KMS-11 (cell line): Measurements from ENCODE around the gene PDZD2.

Experiments
- H2AFZ ChIP-seq: fragments of 200-600 bp; sonication (generic); 2 replicates; pipeline ENCODE4 v1.6.1; 2016; ENCODE audit warnings: antibody characterized with exemption, mixed run types, low read depth
- H3K27ac ChIP-seq: fragments of 200-600 bp; sonication (generic); 2 replicates; pipeline ENCODE4 v1.6.1; 2016; ENCODE audit warnings: mild to moderate bottlenecking, mixed run types
- H3K27me3 ChIP-seq: fragments of 200-600 bp; sonication (generic); 2 replicates; pipeline ENCODE4 v1.6.1; 2017; ENCODE audit warnings: mild to moderate bottlenecking, low read depth, mixed run types, moderate library complexity; ENCODE audit not compliant: insufficient read depth
- H3K36me3 ChIP-seq: fragments of 200-600 bp; sonication (generic); 2 replicates; pipeline ENCODE4 v1.6.1; 2017; ENCODE audit warnings: mild to moderate bottlenecking, mixed run types; ENCODE audit not compliant: insufficient read depth
- H3K4me1 ChIP-seq: fragments of 200-600 bp; sonication (generic); 2 replicates; pipeline ENCODE4 v1.6.1; 2016; ENCODE audit warnings: mild to moderate bottlenecking, low read depth, mixed run types; ENCODE audit not compliant: poor library complexity, severe bottlenecking
- H3K4me2 ChIP-seq: fragments of 200-600 bp; sonication (generic); 2 replicates; pipeline ENCODE4 v1.7.0; 2016; ENCODE audit warnings: mild to moderate bottlenecking, mixed run types
- H3K4me3 ChIP-seq: fragments of 200-600 bp; sonication (generic); IDR thresholded peaks from 2 replicates; pipeline ENCODE4 v1.6.1; 2017; ENCODE audit warnings: low read depth, low read length, mixed read lengths; ENCODE audit not compliant: insufficient read depth
- H3K79me2 ChIP-seq: fragments of 200-600 bp; sonication (generic); 2 replicates; pipeline ENCODE4 v1.6.1; 2016; ENCODE audit warnings: low read depth, mixed run types; ENCODE audit not compliant: insufficient read depth
- H3K9ac ChIP-seq: fragments of 200-600 bp; sonication (generic); 2 replicates; pipeline ENCODE4 v1.6.1; 2016; ENCODE audit warnings: mild to moderate bottlenecking, mixed run types
- H4K20me1 ChIP-seq: fragments of 200-600 bp; sonication (generic); 2 replicates; pipeline ENCODE4 v1.6.1; 2016; ENCODE audit warnings: mild to moderate bottlenecking, mixed run types; ENCODE audit not compliant: insufficient read depth
- TF ChIP-seq, protein P1 (sequence below): fragments of 200-600 bp; sonication (generic); conservative IDR thresholded peaks from 2 replicates; pipeline ENCODE4 v1.6.1; 2017; ENCODE audit warnings: low read depth, mild to moderate bottlenecking, antibody characterized with exemption, low read length, moderate library complexity, mixed read lengths

PDZD2 gene

DNA sequence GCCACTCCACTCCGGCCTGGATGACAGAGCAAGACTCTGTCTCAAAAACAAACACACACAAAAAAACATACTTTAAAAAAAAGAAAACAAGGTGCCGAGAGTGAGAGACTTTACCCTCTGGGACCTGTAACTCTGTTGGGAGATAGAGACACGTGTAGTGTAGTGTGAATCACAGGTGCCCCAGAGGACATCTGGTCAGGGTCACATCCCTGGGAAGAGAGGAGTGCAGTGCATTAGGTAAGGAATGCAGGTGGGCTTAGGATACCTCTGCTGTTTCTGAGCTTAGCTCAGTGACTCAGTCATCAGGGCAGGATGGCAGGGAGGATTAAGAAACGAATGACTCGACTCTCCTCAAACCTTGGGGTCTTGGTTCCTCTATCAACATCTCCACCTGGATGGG, 360.5 kb downstream of the PDZD2 start:
- Histone ChIP-seq H3K27me3 (no peaks in the 10 kb centered on the region), H3K4me2 (no peak overlapping the region), H3K4me3 (no peak overlapping the region), H4K20me1 (no peaks in the 10 kb centered on the region), H3K79me2 (no peaks in the 10 kb centered on the region), H2AFZ (no peak overlapping the region), H3K9ac (no peak overlapping the region), H3K4me1 (no peaks in the 10 kb centered on the region), H3K27ac (no peak overlapping the region), H3K36me3 (no peaks in the 10 kb centered on the region)
- TF ChIP-seq, protein P1, sequence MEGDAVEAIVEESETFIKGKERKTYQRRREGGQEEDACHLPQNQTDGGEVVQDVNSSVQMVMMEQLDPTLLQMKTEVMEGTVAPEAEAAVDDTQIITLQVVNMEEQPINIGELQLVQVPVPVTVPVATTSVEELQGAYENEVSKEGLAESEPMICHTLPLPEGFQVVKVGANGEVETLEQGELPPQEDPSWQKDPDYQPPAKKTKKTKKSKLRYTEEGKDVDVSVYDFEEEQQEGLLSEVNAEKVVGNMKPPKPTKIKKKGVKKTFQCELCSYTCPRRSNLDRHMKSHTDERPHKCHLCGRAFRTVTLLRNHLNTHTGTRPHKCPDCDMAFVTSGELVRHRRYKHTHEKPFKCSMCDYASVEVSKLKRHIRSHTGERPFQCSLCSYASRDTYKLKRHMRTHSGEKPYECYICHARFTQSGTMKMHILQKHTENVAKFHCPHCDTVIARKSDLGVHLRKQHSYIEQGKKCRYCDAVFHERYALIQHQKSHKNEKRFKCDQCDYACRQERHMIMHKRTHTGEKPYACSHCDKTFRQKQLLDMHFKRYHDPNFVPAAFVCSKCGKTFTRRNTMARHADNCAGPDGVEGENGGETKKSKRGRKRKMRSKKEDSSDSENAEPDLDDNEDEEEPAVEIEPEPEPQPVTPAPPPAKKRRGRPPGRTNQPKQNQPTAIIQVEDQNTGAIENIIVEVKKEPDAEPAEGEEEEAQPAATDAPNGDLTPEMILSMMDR: no peak

DNA sequence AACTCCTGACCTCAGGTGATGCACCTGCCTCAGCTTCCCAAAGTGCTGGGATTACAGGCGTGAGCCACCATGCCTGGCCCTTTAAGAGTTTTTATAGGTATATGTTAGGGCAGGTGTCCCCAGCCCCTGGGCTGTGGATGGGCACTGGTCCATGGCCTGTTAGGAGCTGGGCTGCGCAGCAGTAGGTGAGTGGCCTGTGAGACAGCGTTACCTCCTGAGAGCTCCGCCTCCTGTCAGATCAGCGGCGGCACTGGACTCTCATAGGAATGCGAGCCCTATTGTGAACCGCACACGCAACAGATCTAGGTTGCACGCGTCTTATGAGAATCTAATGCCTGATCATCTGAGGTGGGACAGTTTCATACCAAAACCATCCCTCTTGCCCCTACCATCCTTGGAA, 361.8 kb downstream of the PDZD2 start:
- TF ChIP-seq, protein P1: no peak
- no peak overlapping the region for H3K4me3 ChIP-seq
- H2AFZ ChIP-seq: no peak overlapping the region
- no peak overlapping the region for H3K27ac ChIP-seq
- H3K36me3 ChIP-seq: no peaks in the 10 kb centered on the region
- H3K9ac ChIP-seq: no peak overlapping the region
- no peaks in the 10 kb centered on the region for H3K4me1 ChIP-seq
- H4K20me1 ChIP-seq: no peaks in the 10 kb centered on the region
- no peak overlapping the region for H3K4me2 ChIP-seq
- H3K27me3 ChIP-seq: no peaks in the 10 kb centered on the region
- H3K79me2 ChIP-seq: no peaks in the 10 kb centered on the region

DNA sequence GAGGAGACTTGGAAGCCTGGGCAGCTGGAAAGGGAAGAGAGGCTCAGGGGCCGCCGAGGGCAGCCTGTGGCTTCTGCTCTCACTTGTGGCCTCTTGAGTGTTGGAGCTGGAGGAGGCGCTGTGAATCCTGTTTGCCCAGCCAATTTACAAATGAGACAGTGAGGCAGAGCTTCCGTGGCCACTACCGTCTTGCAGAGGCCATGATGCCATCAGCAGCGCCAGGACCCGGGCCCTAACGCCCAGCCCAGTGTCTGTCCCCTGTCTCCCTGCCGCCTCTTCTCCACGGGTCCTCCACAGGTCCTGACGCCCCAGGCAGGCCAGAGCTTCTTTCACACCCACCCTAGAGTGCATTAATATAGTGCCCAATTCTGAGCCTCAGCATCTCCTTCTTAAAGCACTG, 362.4 kb downstream of the PDZD2 start:
- H3K4me2 ChIP-seq: no peak overlapping the region
- H3K79me2 ChIP-seq: no peaks in the 10 kb centered on the region
- H3K27ac ChIP-seq: no peak overlapping the region
- no peak overlapping the region for H3K9ac ChIP-seq
- H3K36me3 ChIP-seq: no peaks in the 10 kb centered on the region
- no peaks in the 10 kb centered on the region for H3K27me3 ChIP-seq
- no peaks in the 10 kb centered on the region for H3K4me1 ChIP-seq
- H4K20me1 ChIP-seq: no peaks in the 10 kb centered on the region
- TF ChIP-seq, protein P1: no peak
- no peak overlapping the region for H3K4me3 ChIP-seq
- H2AFZ ChIP-seq: no peak overlapping the region

DNA sequence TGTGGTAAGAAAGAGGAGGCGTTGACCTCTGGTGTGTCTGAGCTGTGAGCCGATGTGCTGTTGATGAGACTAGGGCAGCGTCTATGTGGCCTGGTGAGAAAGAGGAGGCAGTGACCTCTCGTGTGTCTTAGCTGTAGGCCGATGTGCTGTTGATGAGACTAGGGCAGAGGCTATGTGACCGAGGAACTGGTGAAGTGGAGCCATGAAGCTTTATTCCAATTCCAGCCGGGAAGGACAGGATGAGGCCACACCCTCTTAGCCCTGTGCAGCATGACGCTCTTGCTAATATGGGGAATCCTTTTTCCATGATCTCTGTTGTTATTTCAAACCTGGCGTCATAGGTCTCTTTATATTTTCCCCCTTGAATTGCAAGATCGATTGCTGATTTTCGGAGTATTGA, 362.8 kb downstream of the PDZD2 start:
- H3K79me2 ChIP-seq: no peaks in the 10 kb centered on the region
- TF ChIP-seq, protein P1: no peak

More for the DNA sequence above, 362.8 kb downstream of the PDZD2 start:
- no peak overlapping the region for H3K27ac ChIP-seq
- H4K20me1 ChIP-seq: no peaks in the 10 kb centered on the region
- no peaks in the 10 kb centered on the region for H3K36me3 ChIP-seq
- H3K4me1 ChIP-seq: no peaks in the 10 kb centered on the region
- H3K4me3 ChIP-seq: no peak overlapping the region
- no peak overlapping the region for H2AFZ ChIP-seq
- no peak overlapping the region for H3K4me2 ChIP-seq
- no peak overlapping the region for H3K9ac ChIP-seq
- H3K27me3 ChIP-seq: no peaks in the 10 kb centered on the region
